ENCODE data around the gene RMND1. TPM values are rescaled to one million over a fixed set of nuclear protein-coding genes. Genes with fewer than 3 reads are reported as not detected.
A peak's percentile ranks its signal among the peaks of the same experiment; 100 is the strongest.

RMND1 gene
- total and polyA plus RNA-seq, 9 of the 15 experiments (the other 6 are each of a cell fraction or from before 2014, with no cell fraction given): 26.9 to 47.8 (median 36.2) TPM

DNA sequence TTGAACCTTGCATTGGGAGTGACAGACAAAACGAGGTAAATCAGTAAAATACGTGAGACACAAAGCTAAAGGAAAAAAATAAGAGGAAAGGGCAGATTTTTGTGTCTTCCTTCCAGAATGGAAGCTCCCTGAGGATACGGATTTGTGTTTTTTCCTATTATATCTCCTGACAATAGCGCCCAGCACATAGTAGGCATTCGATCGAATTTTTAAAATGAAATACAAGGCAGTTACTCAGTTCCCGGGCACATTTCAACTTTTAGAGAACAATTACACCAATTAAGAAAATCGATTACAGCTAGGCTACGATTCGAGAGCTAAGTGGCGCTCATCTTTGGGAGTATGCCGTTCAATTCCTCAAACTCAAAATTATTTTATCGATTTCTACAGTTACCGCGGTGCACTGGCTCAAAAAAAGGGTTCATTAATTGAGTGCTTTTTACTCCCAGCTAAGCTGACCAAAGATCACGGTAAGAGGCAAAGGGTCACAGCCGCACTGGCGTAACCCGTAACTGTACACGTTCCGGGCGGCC, 443 bp downstream of the RMND1 start (continued):
- no peak for TF ChIP-seq SIRT6 (IDR thresholded peaks at IDR 0.05; ENCODE audit: low read depth, low read length)
- peak; percentile 96 for TF ChIP-seq ZFP1 (CRISPR knock-in tag; IDR thresholded peaks at IDR 0.05)
- no peak for TF ChIP-seq ZNF830 (CRISPR knock-in tag; IDR thresholded peaks at IDR 0.05)
- TF ChIP-seq MTA3 (IDR thresholded peaks at IDR 0.05; ENCODE audit: borderline replicate concordance): no peak
- TF ChIP-seq MYC (IDR thresholded peaks at IDR 0.05; ENCODE audit: low read depth, low read length): no peak
- no peak for TF ChIP-seq MYC (CRISPR knock-in tag; IDR thresholded peaks at IDR 0.05; ENCODE audit: borderline replicate concordance, low read depth)
- TF ChIP-seq MYBL2 (IDR thresholded peaks at IDR 0.05; ENCODE audit: low read depth): no peak
- no peak for TF ChIP-seq MYBL2 (CRISPR knock-in tag; IDR thresholded peaks at IDR 0.05; ENCODE audit: borderline replicate concordance)
- TF ChIP-seq, protein P1, sequence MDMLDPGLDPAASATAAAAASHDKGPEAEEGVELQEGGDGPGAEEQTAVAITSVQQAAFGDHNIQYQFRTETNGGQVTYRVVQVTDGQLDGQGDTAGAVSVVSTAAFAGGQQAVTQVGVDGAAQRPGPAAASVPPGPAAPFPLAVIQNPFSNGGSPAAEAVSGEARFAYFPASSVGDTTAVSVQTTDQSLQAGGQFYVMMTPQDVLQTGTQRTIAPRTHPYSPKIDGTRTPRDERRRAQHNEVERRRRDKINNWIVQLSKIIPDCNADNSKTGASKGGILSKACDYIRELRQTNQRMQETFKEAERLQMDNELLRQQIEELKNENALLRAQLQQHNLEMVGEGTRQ (CRISPR knock-in tag; IDR thresholded peaks at IDR 0.05): no peak
- TF ChIP-seq, protein P2, sequence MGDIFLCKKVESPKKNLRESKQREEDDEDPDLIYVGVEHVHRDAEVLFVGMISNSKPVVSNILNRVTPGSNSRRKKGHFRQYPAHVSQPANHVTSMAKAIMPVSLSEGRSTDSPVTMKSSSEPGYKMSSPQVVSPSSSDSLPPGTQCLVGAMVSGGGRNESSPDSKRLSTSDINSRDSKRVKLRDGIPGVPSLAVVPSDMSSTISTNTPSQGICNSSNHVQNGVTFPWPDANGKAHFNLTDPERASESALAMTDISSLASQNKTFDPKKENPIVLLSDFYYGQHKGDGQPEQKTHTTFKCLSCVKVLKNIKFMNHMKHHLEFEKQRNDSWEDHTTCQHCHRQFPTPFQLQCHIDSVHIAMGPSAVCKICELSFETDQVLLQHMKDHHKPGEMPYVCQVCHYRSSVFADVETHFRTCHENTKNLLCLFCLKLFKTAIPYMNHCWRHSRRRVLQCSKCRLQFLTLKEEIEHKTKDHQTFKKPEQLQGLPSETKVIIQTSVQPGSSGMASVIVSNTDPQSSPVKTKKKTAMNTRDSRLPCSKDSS (IDR thresholded peaks at IDR 0.05; ENCODE audit: low read depth, partially characterized antibody): no peak
- TF ChIP-seq XRCC3 (IDR thresholded peaks at IDR 0.05): peak; percentile 57; the same call in 1 of the 2 replicates
- no peak for TF ChIP-seq MEF2A (IDR thresholded peaks at IDR 0.05; ENCODE audit: control insufficient read depth, low read depth, low read length)
- TF ChIP-seq ZNF717 (CRISPR knock-in tag; IDR thresholded peaks at IDR 0.05): no peak
- no peak for TF ChIP-seq MBD2 (IDR thresholded peaks at IDR 0.05; ENCODE audit: borderline replicate concordance, low read depth)
- no peak for TF ChIP-seq U2AF1 (optimal IDR thresholded peaks at IDR 0.05; ENCODE audit: low read depth, low read length)
- TF ChIP-seq, protein P3, sequence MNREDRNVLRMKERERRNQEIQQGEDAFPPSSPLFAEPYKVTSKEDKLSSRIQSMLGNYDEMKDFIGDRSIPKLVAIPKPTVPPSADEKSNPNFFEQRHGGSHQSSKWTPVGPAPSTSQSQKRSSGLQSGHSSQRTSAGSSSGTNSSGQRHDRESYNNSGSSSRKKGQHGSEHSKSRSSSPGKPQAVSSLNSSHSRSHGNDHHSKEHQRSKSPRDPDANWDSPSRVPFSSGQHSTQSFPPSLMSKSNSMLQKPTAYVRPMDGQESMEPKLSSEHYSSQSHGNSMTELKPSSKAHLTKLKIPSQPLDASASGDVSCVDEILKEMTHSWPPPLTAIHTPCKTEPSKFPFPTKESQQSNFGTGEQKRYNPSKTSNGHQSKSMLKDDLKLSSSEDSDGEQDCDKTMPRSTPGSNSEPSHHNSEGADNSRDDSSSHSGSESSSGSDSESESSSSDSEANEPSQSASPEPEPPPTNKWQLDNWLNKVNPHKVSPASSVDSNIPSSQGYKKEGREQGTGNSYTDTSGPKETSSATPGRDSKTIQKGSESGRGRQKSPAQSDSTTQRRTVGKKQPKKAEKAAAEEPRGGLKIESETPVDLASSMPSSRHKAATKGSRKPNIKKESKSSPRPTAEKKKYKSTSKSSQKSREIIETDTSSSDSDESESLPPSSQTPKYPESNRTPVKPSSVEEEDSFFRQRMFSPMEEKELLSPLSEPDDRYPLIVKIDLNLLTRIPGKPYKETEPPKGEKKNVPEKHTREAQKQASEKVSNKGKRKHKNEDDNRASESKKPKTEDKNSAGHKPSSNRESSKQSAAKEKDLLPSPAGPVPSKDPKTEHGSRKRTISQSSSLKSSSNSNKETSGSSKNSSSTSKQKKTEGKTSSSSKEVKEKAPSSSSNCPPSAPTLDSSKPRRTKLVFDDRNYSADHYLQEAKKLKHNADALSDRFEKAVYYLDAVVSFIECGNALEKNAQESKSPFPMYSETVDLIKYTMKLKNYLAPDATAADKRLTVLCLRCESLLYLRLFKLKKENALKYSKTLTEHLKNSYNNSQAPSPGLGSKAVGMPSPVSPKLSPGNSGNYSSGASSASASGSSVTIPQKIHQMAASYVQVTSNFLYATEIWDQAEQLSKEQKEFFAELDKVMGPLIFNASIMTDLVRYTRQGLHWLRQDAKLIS (CRISPR knock-in tag; IDR thresholded peaks at IDR 0.05): peak; percentile 84; the same call in 1 of the 2 replicates
- TF ChIP-seq, protein P4, sequence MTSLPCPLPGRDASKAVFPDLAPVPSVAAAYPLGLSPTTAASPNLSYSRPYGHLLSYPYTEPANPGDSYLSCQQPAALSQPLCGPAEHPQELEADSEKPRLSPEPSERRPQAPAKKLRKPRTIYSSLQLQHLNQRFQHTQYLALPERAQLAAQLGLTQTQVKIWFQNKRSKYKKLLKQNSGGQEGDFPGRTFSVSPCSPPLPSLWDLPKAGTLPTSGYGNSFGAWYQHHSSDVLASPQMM (CRISPR knock-in tag; IDR thresholded peaks at IDR 0.05): no peak
- TF ChIP-seq ADNP (tag; IDR thresholded peaks at IDR 0.05): no peak
- TF ChIP-seq GTF2E2 (tag; IDR thresholded peaks at IDR 0.05): no peak
- TF ChIP-seq NRF1 (conservative IDR thresholded peaks at IDR 0.05 in 1 of 2, IDR thresholded peaks at IDR 0.05 in 1 of 2): no peak
- TF ChIP-seq ZNF316 (IDR thresholded peaks at IDR 0.05): 0 out of 2 replicates have a peak, but pooled peaks have one; percentile 0
- TF ChIP-seq NR3C1 (CRISPR knock-in tag; IDR thresholded peaks at IDR 0.05): 0 out of 2 replicates have a peak, but pooled peaks have one; percentile 47
- TF ChIP-seq FOXJ2 (tag; IDR thresholded peaks at IDR 0.05): no peak
- no peak for TF ChIP-seq SP1 (CRISPR knock-in tag; IDR thresholded peaks at IDR 0.05)
- TF ChIP-seq STAT5A (IDR thresholded peaks at IDR 0.05; ENCODE audit: borderline replicate concordance, low read length): peak; percentile 28; the same call in 1 of the 2 replicates

All from K562 (cell line).